ENCODE data around the gene CHRM2.

Gene CHRM2

DNA sequence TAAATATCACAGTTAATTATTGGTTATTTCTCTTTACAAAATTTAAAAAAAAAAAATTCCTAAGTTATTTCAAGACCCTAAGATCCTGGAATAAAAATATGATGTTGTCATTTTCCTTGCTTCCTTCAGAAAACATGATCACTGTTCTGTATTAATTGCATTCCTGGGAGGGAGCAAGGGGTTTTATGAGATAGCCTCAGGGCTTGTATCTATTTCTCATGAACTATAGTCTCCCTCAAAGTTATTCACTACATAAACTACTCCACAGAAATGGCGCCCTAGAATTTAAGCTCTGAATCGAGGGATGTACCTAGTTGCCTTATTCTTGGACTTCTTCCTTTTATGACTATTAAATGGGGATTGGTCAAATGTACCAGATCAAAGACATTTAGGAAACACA, 170.3 kb downstream of the CHRM2 start:
- no peak for DNase-seq

DNA sequence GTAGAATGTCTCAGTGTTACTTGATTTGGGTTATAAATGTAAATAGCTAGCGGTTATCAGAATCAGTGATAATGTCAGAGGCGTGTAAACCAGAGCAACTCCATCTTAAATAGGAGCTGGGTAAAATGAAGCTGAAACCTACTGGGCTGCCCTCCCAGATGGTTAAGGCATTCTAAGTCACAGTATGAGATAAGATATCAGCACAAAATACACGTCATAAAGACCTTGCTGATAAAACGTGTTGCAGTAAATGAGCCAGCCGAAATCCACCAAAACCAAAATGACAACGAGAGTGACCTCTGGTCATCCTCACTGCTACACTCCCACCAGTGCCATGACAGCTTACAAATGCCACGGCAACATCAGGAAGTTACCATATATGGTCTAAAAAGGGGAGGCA, 172.3 kb downstream of the CHRM2 start:
- DNase-seq, result no peak

DNA sequence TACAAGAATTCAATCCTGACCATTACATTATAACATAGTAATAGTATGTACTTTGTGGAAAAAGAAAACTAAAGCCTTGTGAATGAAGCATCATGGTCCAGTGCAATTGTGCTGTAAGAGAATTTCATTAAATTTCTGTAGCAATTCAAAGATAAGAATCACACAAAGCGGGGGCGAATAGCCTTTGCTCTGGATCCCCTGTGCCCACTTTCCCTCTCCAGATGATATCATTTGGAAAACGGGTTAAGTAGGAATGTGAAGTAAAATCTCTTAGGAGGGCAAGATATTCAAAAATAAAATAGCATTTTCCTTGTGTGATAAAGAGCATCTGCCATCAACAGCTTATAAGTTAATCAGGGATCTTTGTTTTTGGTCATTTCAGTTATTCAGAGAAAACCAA, 177.1 kb downstream of the CHRM2 start:
- no peak for DNase-seq

DNA sequence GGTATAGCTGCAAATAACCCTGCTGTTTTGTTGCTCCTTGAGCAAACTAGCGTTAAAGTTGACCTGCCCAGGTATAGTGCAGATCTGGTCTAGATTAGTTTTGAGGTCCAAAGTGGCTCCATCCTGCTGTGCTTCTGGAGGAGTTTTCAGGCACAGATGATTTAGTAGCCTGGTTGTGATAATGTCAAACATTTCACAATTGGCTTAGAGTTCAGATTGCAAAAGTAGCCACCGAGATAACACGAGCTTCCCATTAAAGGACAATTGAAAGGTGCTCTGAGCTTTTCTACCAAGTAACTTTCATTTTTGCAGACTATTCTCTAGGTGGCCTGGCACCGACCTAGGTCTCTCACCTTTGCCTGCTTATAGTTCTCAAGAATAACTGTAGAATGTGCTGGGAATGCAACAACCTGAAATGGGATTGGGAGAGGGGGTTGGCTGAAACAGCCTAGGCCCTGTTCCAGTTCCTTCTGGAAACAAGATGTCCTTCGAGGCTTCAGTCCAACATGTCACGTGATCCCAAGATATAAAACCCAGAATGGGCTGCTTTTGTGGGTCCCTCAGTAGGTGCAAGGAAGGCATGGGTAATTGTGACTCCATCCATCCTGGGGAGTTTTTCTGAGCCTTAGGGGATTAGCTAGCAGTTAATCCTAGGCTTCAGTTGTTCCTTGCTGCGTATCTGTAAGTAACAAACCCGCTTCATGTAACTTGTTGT, 201.0 kb downstream of the CHRM2 start:
- no peak for DNase-seq

Measured in DMS 273 treated with DMSO at 0.1 percent for 48 hours (cell line).